Femur (tissue), 1 donor: ENCODE data around the gene RHBDD3.
A peak's percentile ranks its signal among the peaks of the same experiment; 100 is the strongest.
"Not testable (repeated sequence)": the region's sequence is repeated elsewhere in the genome, so short reads cannot be mapped to it uniquely, and the experiment has no call there.

Source experiments
- DNase-seq: peaks from one replicate; pipeline ENCODE4 v3.0.0-alpha.2; 2017

Gene RHBDD3

DNA sequence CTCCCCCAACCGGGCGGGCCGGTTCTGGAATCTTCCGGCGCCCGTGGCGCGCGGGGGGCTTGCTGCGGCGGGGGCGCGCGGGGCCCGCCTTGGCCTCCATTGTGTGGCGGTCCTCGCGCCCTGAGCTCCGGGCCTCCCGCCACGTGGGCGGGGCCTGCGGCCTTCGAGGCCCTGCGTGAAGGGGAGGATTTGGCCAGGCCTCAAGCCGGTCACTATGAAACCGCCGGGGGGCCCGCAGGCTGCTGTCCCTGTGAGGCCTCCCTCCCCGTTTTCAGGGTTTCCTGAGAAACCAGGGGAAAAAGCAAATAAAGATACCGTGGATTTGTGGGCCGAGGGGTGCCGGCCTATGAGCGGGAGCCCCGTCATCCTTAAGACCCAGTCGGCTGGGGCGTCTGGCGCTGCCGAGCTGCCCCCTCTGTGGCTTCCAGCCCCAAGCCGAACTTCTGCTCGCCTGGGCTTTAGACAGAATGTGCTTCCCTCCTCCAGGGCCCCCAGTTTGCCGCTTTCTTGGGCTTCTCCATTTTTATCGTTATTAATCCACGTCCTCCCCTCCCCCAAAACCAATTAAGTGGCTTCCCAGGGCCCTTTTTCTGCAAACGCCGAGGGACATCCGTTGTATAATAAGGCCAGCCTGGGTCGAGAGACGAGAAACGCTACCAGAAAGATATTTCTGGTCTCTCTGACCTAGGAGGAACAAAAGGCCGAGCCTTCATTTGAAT lies 889 bp upstream of the RHBDD3 start:
- peak; percentile 82 for DNase-seq

DNA sequence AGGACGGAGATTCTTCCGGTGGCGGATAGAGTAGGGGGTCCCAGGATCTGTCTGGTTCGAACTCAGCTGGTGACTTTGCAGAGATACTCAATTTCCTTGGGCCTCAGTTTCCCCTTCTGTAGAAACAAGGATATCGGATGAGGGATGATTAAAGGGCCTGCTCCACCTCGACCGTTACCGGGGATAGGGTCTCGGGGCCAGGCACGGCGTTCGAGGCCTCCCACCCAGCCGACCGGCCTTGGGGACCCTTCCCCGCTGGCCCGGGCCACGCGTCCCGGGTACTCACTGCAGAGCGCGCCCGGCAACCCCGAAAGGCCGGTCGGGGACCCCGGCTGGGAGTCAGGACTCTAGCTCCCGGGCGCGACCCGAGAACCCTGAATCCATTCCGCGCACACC lies 321 bp downstream of the RHBDD3 start:
- no peak for DNase-seq

GRCh38 chr22:29266564-29267461 lies 968 bp downstream of the RHBDD3 start:
- no peak for DNase-seq

- no peak for DNase-seq
Measured at GRCh38 chr22:29265929-29266328, 1.9 kb downstream of the RHBDD3 start.

GRCh38 chr22:29265305-29265704 lies 2.5 kb downstream of the RHBDD3 start:
- DNase-seq = no peak

DNA sequence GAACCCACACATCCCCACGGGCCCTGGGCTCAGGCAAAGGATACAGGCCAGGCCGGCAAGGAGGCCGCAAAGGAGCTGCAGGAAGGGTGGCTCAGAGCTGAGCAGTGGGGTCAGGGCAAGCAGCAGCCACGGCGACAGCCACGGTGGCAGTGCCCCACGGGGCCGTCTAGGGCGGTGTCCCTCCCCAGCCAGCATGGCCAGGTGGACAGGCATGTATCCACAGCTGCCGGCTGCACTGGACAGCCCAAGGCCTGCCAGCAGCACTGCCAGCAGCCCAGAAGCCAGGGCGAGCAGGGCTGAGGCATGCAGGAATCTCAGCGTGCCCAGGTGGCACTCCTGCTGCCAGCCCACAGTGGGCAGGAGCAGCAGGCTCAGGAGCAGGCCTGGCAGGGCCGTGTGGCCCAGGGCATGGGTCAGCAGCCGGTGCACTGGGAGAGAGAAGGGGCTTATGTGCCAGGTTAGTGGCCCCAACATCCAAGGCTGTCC lies 3.9 kb downstream of the RHBDD3 start:
- DNase-seq = no peak

DNA sequence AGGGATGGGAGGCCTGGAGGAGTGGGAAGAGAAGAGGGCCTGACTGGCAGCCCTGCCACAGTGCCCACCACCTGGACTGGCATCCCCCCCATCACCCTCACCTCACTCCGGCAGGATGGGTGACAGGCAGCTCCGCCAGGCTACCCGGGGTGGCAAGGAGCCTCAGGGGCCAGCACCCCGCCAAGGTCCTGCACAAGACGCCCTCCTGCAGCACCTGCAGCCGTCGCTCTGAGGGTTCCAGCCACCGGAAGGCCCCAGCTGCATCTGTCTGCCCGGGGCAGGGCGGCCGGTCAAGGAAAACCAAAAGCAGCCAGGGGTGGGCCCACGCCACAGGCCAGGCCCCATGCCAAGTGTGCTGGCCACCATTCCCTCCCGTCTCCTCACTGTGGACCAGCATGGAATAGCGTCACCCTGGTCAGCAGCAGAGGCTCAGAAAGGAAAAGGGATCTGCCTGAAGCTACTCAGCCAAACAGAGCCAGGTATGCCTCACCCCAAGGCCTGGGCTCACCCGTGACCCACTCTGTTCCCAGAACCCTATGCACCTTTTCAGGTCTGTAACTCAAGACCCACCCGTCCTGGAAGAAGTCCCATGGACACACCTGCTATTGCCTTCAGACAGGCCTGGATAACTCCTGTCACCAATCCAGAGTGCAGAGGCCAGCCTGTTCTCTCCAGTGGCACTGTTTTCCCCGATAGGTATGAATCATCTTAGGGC lies 7.0 kb downstream of the RHBDD3 start:
- peak; percentile 46 for DNase-seq

DNA sequence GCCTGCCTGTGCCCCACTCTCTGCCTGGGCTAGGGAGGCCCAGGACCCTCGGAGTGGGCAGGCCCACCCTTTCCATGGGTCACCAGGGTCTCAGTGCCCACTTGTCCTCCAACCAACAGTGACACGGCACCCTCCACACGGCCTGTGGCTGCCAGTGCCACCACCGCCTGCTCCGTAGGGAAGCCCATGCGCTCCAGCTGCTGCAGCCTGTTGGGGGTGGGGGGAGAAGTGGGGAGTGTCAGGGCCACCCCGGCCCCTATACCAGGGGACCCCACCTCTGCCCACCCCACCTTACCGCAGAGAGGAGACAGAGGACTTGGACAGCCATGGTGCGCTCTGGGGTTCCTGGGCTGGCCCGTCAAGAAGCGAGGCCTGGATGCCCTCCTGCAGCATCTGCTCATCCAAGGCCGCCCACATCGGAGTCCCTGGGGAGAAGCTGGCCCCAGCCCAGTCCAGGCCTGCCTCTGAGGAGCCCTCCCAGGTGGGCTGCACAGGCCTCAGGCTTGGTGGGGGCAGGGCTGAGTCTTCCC lies 7.7 kb downstream of the RHBDD3 start:
- no peak for DNase-seq

GRCh38 chr22:29259253-29259899 lies 8.4 kb downstream of the RHBDD3 start:
- no peak for DNase-seq

GRCh38 chr22:29258407-29259252 lies 9.2 kb downstream of the RHBDD3 start:
- no peak for DNase-seq

DNA sequence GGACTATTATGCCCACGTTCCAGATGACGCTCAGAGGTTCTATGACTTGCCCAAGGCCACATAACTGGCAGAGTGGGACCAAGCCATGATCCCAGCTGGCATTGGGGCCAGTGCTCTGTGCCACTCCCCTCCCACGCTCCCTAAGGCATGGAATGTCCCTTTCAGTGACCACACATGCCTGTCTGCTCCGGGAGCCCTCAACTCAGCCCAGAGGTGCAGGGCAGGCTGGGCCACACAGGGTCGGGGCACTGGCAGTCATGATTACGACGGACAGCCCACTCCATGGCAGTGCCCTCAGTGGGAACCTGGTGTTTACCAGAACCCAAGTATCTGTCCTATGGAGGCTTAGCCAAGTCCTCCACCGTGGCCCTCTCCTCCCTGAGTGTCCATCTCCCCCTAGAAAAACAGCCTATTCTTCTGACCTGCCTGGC lies 10.0 kb downstream of the RHBDD3 start:
- DNase-seq = no peak

- DNase-seq = no peak
Measured at GRCh38 chr22:29256606-29257325, 11.0 kb downstream of the RHBDD3 start.

GRCh38 chr22:29255064-29255621 lies 12.6 kb downstream of the RHBDD3 start:
- no peak for DNase-seq

DNA sequence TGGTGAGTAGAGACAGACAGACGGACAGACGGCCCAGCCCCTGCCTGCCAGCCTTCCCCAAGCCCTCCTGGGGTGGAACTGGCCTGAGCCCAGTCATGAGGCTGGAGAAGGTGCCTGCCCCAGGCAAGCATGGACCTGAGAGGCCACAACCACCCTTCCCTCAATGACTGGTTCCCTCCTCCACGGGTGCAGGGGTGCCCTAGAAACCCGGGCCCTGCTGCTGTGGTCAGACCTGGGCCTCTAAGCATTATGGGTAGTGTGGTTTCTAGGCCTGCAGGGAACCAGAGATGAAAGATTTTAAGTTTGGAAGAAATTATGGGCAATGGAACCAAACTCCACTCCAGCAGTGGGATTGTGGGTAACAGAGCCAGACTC lies 13.5 kb downstream of the RHBDD3 start:
- DNase-seq = no peak

DNA sequence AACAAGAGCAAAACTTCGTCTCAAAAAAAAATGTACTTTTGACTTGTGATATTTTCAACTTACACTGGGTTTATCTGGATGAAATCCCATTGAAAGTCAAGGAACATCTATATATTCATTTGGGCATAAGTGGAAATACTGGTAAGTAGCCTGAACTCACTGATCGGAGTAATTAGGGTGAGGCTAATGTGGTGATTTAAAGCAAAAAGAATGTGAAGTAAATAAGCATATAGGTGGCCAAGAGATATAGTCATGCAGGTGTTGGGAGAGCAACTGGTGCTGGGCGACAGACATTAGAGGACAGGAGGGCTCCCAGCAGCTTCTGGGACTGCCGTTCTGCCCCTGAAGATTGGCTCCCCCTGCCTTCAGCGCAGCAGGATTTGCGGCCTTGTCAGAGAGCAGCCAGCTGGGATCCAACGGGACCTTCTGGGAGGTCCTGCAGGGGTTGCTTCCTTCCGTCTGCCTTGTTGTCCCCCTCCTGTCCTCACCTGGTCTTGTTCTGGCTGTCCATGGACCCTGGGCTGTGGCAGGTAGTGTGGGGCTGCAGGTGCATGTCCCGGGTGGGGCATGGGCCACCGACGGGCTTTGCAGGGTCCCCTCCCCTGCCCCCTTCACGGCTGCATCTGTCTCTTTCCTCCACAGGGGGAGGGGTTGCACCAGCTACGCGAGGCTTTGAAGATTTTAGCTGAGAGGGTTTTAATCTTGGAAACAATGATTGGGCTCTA lies 14.1 kb downstream of the RHBDD3 start:
- no peak for DNase-seq

- peak; percentile 41 for DNase-seq
Measured at GRCh38 chr22:29251981-29252911, 15.5 kb downstream of the RHBDD3 start.

- DNase-seq = no peak
Measured at GRCh38 chr22:29251265-29251664, 16.5 kb downstream of the RHBDD3 start.

DNA sequence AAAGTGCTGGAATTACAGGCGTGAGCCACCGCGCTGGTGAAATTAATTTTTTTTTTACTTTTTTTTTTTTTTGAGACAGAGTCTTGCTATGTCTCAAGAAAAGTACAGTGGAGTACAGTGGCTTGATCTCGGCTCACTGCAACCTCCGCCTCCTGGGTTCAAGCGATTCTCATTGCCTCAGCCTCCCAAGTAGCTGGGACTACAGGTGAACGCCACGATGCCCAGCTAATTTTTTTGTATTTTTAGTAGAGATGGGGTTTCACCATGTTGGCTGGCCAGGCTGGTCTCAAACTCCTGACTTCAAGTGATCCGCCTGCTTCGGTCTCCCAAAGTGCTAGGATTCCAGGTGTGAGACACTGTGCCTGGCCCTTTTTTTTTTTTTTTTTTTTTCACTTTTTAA lies 19.9 kb downstream of the RHBDD3 start:
- not testable (repeated sequence) for DNase-seq
